MM.1S (cell line): ENCODE data around the gene CAP2.

Experiments used
- DNase-seq: peaks from one replicate; pipeline ENCODE4 v3.0.0-alpha.2; 2015
- H2AFZ ChIP-seq: fragments of 300-600 bp; sonication (generic); 2 replicates; pipeline ENCODE4 v1.6.0; 2016; ENCODE audit warnings: antibody characterized with exemption, low read length
- H3F3A ChIP-seq: fragments of 300-600 bp; sonication (generic); 2 replicates; pipeline ENCODE4 v1.6.1; 2016; ENCODE audit warnings: mild to moderate bottlenecking, antibody characterized with exemption, low read length, moderate library complexity, mixed read lengths; ENCODE audit not compliant: insufficient read depth
- H3K27ac ChIP-seq: fragments of 300-600 bp; sonication (generic); 2 replicates; pipeline ENCODE4 v1.5.1; 2016; ENCODE audit warnings: mild to moderate bottlenecking, low read length
- H3K27me3 ChIP-seq: fragments of 300-600 bp; sonication (generic); replicated peaks from 2 replicates; pipeline ENCODE4 v1.6.0; 2016; ENCODE audit warnings: low read length; ENCODE audit not compliant: insufficient read depth
- H3K36me3 ChIP-seq: fragments of 300-600 bp; sonication (generic); replicated peaks from 2 replicates; pipeline ENCODE4 v1.6.1; 2016; ENCODE audit warnings: mild to moderate bottlenecking, low read length, mixed read lengths; ENCODE audit not compliant: insufficient read depth
- H3K4me1 ChIP-seq: fragments of 300-600 bp; sonication (generic); 2 replicates; pipeline ENCODE4 v1.6.1; 2016; ENCODE audit warnings: low read length, mixed read lengths
- H3K4me2 ChIP-seq: fragments of 300-600 bp; sonication (generic); 2 replicates; pipeline ENCODE4 v1.6.0; 2016; ENCODE audit warnings: low read depth, low read length
- H3K4me3 ChIP-seq: fragments of 300-600 bp; sonication (generic); 2 replicates; pipeline ENCODE4 v1.5.1; 2016; ENCODE audit warnings: low read length, mixed read lengths
- H3K79me2 ChIP-seq: fragments of 300-600 bp; sonication (generic); 2 replicates; pipeline ENCODE4 v1.6.1; 2016; ENCODE audit warnings: mixed run types, low read length, mixed read lengths
- H3K9ac ChIP-seq: fragments of 300-600 bp; sonication (generic); 2 replicates; pipeline ENCODE4 v1.6.1; 2016; ENCODE audit warnings: low read length, mixed read lengths
- H3K9me2 ChIP-seq: fragments of 300-600 bp; sonication (generic); replicated peaks from 2 replicates; pipeline ENCODE4 v1.6.1; 2016; ENCODE audit warnings: mild to moderate bottlenecking, low read length, mixed read lengths; ENCODE audit not compliant: insufficient read depth
- H3K9me3 ChIP-seq: fragments of 300-600 bp; sonication (generic); replicated peaks from 2 replicates; pipeline ENCODE4 v1.6.1; 2016; ENCODE audit warnings: mild to moderate bottlenecking, low read length, mixed read lengths; ENCODE audit not compliant: insufficient read depth
- H4K20me1 ChIP-seq: fragments of 300-600 bp; sonication (generic); 2 replicates; pipeline ENCODE4 v1.6.1; 2016; ENCODE audit warnings: mild to moderate bottlenecking, low read length, moderate library complexity, mixed read lengths; ENCODE audit not compliant: insufficient read depth
- CTCF ChIP-seq: fragments of 300-600 bp; sonication (generic); IDR thresholded peaks from 2 replicates; pipeline ENCODE4 v1.5.1; 2016; ENCODE audit warnings: antibody characterized with exemption, low read length, mixed read lengths
- EZH2 ChIP-seq: fragments of 300-600 bp; sonication (generic); optimal IDR thresholded peaks from 2 replicates; pipeline ENCODE3; 2017; ENCODE audit warnings: low read depth, mild to moderate bottlenecking, antibody characterized with exemption, low read length, mixed read lengths
- EZH2phosphoT487 ChIP-seq: fragments of 300-600 bp; sonication (generic); IDR thresholded peaks from 2 replicates; pipeline ENCODE4 v1.6.1; 2018; ENCODE audit warnings: antibody characterized with exemption, low read length

CAP2 gene

GRCh38 chr6:17355404-17355774 is 38.0 kb upstream of the CAP2 start:
- no peaks in the 10 kb centered on the region for H3F3A ChIP-seq
- H4K20me1 ChIP-seq: no peaks in the 10 kb centered on the region
- no peaks in the 10 kb centered on the region for H3K9me3 ChIP-seq
- no peaks in the 10 kb centered on the region for H3K27me3 ChIP-seq
- no peaks in the 10 kb centered on the region for H3K4me1 ChIP-seq
- no peak overlapping the region for H3K9ac ChIP-seq
- DNase-seq: no peak
- H3K36me3 ChIP-seq: no peaks in the 10 kb centered on the region
- H3K4me3 ChIP-seq: no peak overlapping the region
- no peak overlapping the region for H3K4me2 ChIP-seq
- H2AFZ ChIP-seq: no peak overlapping the region
- H3K79me2 ChIP-seq: no peaks in the 10 kb centered on the region
- no peaks in the 10 kb centered on the region for H3K9me2 ChIP-seq
- TF ChIP-seq EZH2phosphoT487 (no peak), CTCF (no peak), EZH2 (no peak)
- H3K27ac ChIP-seq: no peak overlapping the region

- no peak overlapping the region for H3K4me2 ChIP-seq
- no peaks in the 10 kb centered on the region for H3K9me2 ChIP-seq
- no peak for DNase-seq
- no peak overlapping the region for H3K4me3 ChIP-seq
- H3K27me3 ChIP-seq: no peaks in the 10 kb centered on the region
- no peak for TF ChIP-seq EZH2
- TF ChIP-seq EZH2phosphoT487: no peak
- TF ChIP-seq CTCF: no peak
- H3K9ac ChIP-seq: no peak overlapping the region
- H3K9me3 ChIP-seq: no peaks in the 10 kb centered on the region
- no peaks in the 10 kb centered on the region for H3F3A ChIP-seq
- no peak overlapping the region for H2AFZ ChIP-seq
- no peaks in the 10 kb centered on the region for H3K4me1 ChIP-seq
- H4K20me1 ChIP-seq: no peaks in the 10 kb centered on the region
- H3K79me2 ChIP-seq: no peaks in the 10 kb centered on the region
- H3K36me3 ChIP-seq: no peaks in the 10 kb centered on the region
- no peak overlapping the region for H3K27ac ChIP-seq
Observed at GRCh38 chr6:17358515-17358914, 34.9 kb upstream of the CAP2 start.

- Histone ChIP-seq H3K4me1 (no peaks in the 10 kb centered on the region), H3K27ac (no peak overlapping the region), H3K36me3 (no peaks in the 10 kb centered on the region), H3K9me2 (no peaks in the 10 kb centered on the region), H3K9me3 (no peaks in the 10 kb centered on the region), H3K4me3 (no peak overlapping the region), H4K20me1 (no peaks in the 10 kb centered on the region), H3F3A (no peaks in the 10 kb centered on the region), H3K79me2 (no peaks in the 10 kb centered on the region), H2AFZ (no peak overlapping the region), H3K27me3 (no peaks in the 10 kb centered on the region), H3K4me2 (no peak overlapping the region), H3K9ac (no peak overlapping the region)
- no peak for DNase-seq
- TF ChIP-seq EZH2phosphoT487: no peak
- no peak for TF ChIP-seq CTCF
- TF ChIP-seq EZH2: no peak
Observed at GRCh38 chr6:17360564-17360963, 32.8 kb upstream of the CAP2 start.

- no peak overlapping the region for H3K27ac ChIP-seq
- DNase-seq: no peak
- H3K9me3 ChIP-seq: no peaks in the 10 kb centered on the region
Observed at GRCh38 chr6:17361013-17361412, 32.4 kb upstream of the CAP2 start.

More at GRCh38 chr6:17361013-17361412, 32.4 kb upstream of the CAP2 start:
- Histone ChIP-seq H3F3A (no peaks in the 10 kb centered on the region), H2AFZ (no peak overlapping the region), H3K79me2 (no peaks in the 10 kb centered on the region), H3K27me3 (no peaks in the 10 kb centered on the region), H3K9me2 (no peaks in the 10 kb centered on the region), H3K4me3 (no peak overlapping the region), H3K9ac (no peak overlapping the region), H4K20me1 (no peaks in the 10 kb centered on the region), H3K36me3 (no peaks in the 10 kb centered on the region), H3K4me2 (no peak overlapping the region), H3K4me1 (no peaks in the 10 kb centered on the region)
- TF ChIP-seq EZH2phosphoT487 (no peak), EZH2 (no peak), CTCF (no peak)
